IMR-90 (cell line): Measurements from ENCODE around the gene FAM241A. TPM values are rescaled to one million over a fixed set of nuclear protein-coding genes. Genes with fewer than 3 reads are reported as not detected.

Source experiments
- ATAC-seq: fragments of 200-7000 bp; cut with Tn5 transposase; 2 replicates; pipeline ENCODE4 v1.9.1; 2020; ENCODE audit warnings: low read depth, mild to moderate bottlenecking, moderate library complexity
- BruUV-seq: library from RNA; stranded (reverse); fragments of 400-500 nt; replicated peaks from 2 replicates; lab custom pipeline; 2021; lab: Mats Ljungman, UMichigan
- CTCF ChIA-PET: fragments of 300-600 bp; formaldehyde crosslinking; extraction: SDS; loops from one replicate; lab custom pipeline; 2021; ENCODE audit warnings: antibody characterized with exemption; lab: Yijun Ruan, JAX
- POLR2A ChIA-PET: fragments of 300-600 bp; sonication (Branson Sonifier 250); formaldehyde crosslinking; loops from one replicate; lab custom pipeline; 2022; ENCODE audit warnings: antibody characterized with exemption; ENCODE audit not compliant: unreplicated experiment; lab: Charles Lee
- DNase-seq: peaks from one replicate; pipeline ENCODE4 v3.0.0; 2013
- H2AFZ ChIP-seq: replicated peaks from 2 replicates; pipeline ENCODE3; 2013; ENCODE audit warnings: low read length, mild to moderate bottlenecking; ENCODE audit not compliant: poor library complexity
- H2AK5ac ChIP-seq: 2 replicates; pipeline ENCODE4 v1.6.1; 2013; ENCODE audit warnings: low read depth, low read length, inconsistent platforms
- H2AK9ac ChIP-seq: replicated peaks from 2 replicates; pipeline ENCODE3; 2013; ENCODE audit warnings: mild to moderate bottlenecking, low read depth, low read length, moderate library complexity; ENCODE audit not compliant: poor library complexity
- H2BK120ac ChIP-seq: 2 replicates; pipeline ENCODE4 v1.6.1; 2013; ENCODE audit warnings: low read depth, low read length, inconsistent platforms
- H2BK15ac ChIP-seq: 3 replicates; pipeline ENCODE4 v1.6.1; 2013; ENCODE audit warnings: low read depth, low read length, inconsistent platforms
- H2BK20ac ChIP-seq: 2 replicates; pipeline ENCODE4 v1.6.1; 2013; ENCODE audit warnings: low read depth, mild to moderate bottlenecking, inconsistent platforms, low read length, moderate library complexity
- H2BK5ac ChIP-seq: 2 replicates; pipeline ENCODE4 v1.6.1; 2013; ENCODE audit warnings: mild to moderate bottlenecking, low read depth, low read length, inconsistent platforms; ENCODE audit not compliant: poor library complexity, severe bottlenecking
- H3K14ac ChIP-seq: replicated peaks from 2 replicates; pipeline ENCODE4 v1.6.1; 2013; ENCODE audit warnings: low read depth, low read length, inconsistent platforms
- H3K18ac ChIP-seq: 2 replicates; pipeline ENCODE4 v1.6.1; 2013; ENCODE audit warnings: low read depth, low read length, control low read depth
- H3K23ac ChIP-seq: 2 replicates; pipeline ENCODE4 v1.6.1; 2013; ENCODE audit warnings: low read depth, low read length, inconsistent platforms
- H3K27ac ChIP-seq: 2 replicates; pipeline ENCODE4 v1.5.1; 2013; ENCODE audit warnings: mild to moderate bottlenecking, control low read depth, low read length; ENCODE audit not compliant: insufficient read depth
- H3K27me3 ChIP-seq: 2 replicates; pipeline ENCODE4 v1.6.1; 2013; ENCODE audit warnings: low read length; ENCODE audit not compliant: control insufficient read depth, insufficient read depth
- H3K36me3 ChIP-seq: 2 replicates; pipeline ENCODE4 v1.6.1; 2013; ENCODE audit warnings: low read length, mixed read lengths; ENCODE audit not compliant: control insufficient read depth, insufficient read depth
- H3K4ac ChIP-seq: 2 replicates; pipeline ENCODE4 v1.6.1; 2013; ENCODE audit warnings: low read depth, low read length, inconsistent platforms
- H3K4me1 ChIP-seq: 2 replicates; pipeline ENCODE4 v1.6.1; 2013; ENCODE audit warnings: low read length, mixed read lengths; ENCODE audit not compliant: control insufficient read depth, insufficient read depth
- H3K4me2 ChIP-seq: 2 replicates; pipeline ENCODE4 v1.6.1; 2013; ENCODE audit warnings: low read depth, mild to moderate bottlenecking, control low read depth, low read length, moderate library complexity
- H3K4me3 ChIP-seq: 2 replicates; pipeline ENCODE4 v1.5.1; 2013; ENCODE audit warnings: low read depth, mild to moderate bottlenecking, control low read depth, low read length, moderate library complexity; ENCODE audit not compliant: insufficient read depth
- H3K56ac ChIP-seq: 2 replicates; pipeline ENCODE4 v1.6.1; 2013; ENCODE audit warnings: low read length, inconsistent platforms; ENCODE audit not compliant: insufficient read depth; ENCODE audit errors: extremely low read depth
- H3K79me1 ChIP-seq, 2 experiments: 2 replicates each; pipeline ENCODE4 v1.6.1; 2013; ENCODE audit warnings: low read length in 2 of 2, inconsistent platforms in 1 of 2, low read depth in 1 of 2
- H3K9ac ChIP-seq: 2 replicates; pipeline ENCODE4 v1.6.1; 2013; ENCODE audit warnings: low read depth, low read length, control low read depth
- H3K9me1 ChIP-seq: 2 replicates; pipeline ENCODE4 v1.6.1; 2013; ENCODE audit warnings: low read length, inconsistent platforms; ENCODE audit not compliant: insufficient read depth
- H3K9me3 ChIP-seq: 2 replicates; pipeline ENCODE4 v1.6.1; 2013; ENCODE audit warnings: low read length; ENCODE audit not compliant: control insufficient read depth, insufficient read depth
- H4K20me1 ChIP-seq: 2 replicates; pipeline ENCODE4 v1.6.1; 2013; ENCODE audit warnings: low read length, inconsistent platforms; ENCODE audit not compliant: insufficient read depth
- H4K5ac ChIP-seq: 2 replicates; pipeline ENCODE4 v1.6.1; 2013; ENCODE audit warnings: mild to moderate bottlenecking, low read depth, low read length, control low read depth
- H4K8ac ChIP-seq, 2 experiments: 2 replicates each; pipeline ENCODE4 v1.6.1; 2013; ENCODE audit warnings: low read depth in 2 of 2, low read length in 2 of 2, control low read depth in 1 of 2, inconsistent platforms in 1 of 2
- H4K91ac ChIP-seq: 2 replicates; pipeline ENCODE4 v1.6.1; 2013; ENCODE audit warnings: low read depth, low read length, inconsistent platforms; ENCODE audit not compliant: insufficient read depth
- BHLHE40 ChIP-seq: fragments of 150-350 bp; IDR thresholded peaks from 2 replicates; pipeline ENCODE4 v1.6.1; 2016; ENCODE audit warnings: mild to moderate bottlenecking, low read depth, low read length
- CEBPB ChIP-seq: IDR thresholded peaks from 2 replicates; pipeline ENCODE4 v1.6.1; 2012; ENCODE audit warnings: low read depth, low read length, improper control_type of control experiment
- CHD1 ChIP-seq: IDR thresholded peaks from 2 replicates; pipeline ENCODE4 v1.6.1; 2012; ENCODE audit warnings: low read depth, low read length, improper control_type of control experiment
- CTCF ChIP-seq: conservative IDR thresholded peaks from 2 replicates; pipeline ENCODE4 v1.5.1; 2012; ENCODE audit warnings: mild to moderate bottlenecking, low read depth, low read length, improper control_type of control experiment
- FOS ChIP-seq: fragments of 150-350 bp; IDR thresholded peaks from 2 replicates; pipeline ENCODE4 v1.6.1; 2016; ENCODE audit warnings: low read depth, low read length
- MAFK ChIP-seq: IDR thresholded peaks from 2 replicates; pipeline ENCODE4 v1.6.1; 2012; ENCODE audit warnings: low read depth, low read length, improper control_type of control experiment
- MAZ ChIP-seq: IDR thresholded peaks from 2 replicates; pipeline ENCODE4 v1.6.1; 2012; ENCODE audit warnings: low read depth, mild to moderate bottlenecking, low read length, improper control_type of control experiment, moderate library complexity, borderline replicate concordance
- NFE2L2 ChIP-seq: fragments of 150-350 bp; IDR thresholded peaks from 2 replicates; pipeline ENCODE4 v1.6.1; 2016; ENCODE audit warnings: low read depth, mild to moderate bottlenecking, low read length
- RAD21 ChIP-seq: IDR thresholded peaks from 2 replicates; pipeline ENCODE4 v1.6.1; 2012; ENCODE audit warnings: low read length, improper control_type of control experiment
- RCOR1 ChIP-seq: IDR thresholded peaks from 2 replicates; pipeline ENCODE4 v1.6.1; 2012; ENCODE audit warnings: mild to moderate bottlenecking, low read length, improper control_type of control experiment; ENCODE audit not compliant: insufficient replicate concordance
- RFX5 ChIP-seq: IDR thresholded peaks from 2 replicates; pipeline ENCODE4 v1.8.0; 2012; ENCODE audit warnings: low read depth, mild to moderate bottlenecking, low read length, moderate library complexity
- SMC3 ChIP-seq: fragments of 150-350 bp; IDR thresholded peaks from 2 replicates; pipeline ENCODE4 v1.6.1; 2016; ENCODE audit warnings: low read depth, mild to moderate bottlenecking, antibody characterized with exemption, low read length, moderate library complexity
- WGBS, 2 experiments: methylation state at CpG; one replicate each; pipeline versions ENCODE4 v1.1.5 to v1.1.7; 2013; ENCODE audit warnings: missing lambda C conversion rate in 2 of 2; ENCODE audit not compliant: insufficient read length in 1 of 2; ENCODE audit errors: extremely low coverage in 2 of 2; 5-methylcytosine and 5-hydroxymethylcytosine counted together
- dilution Hi-C: fragments of 300-500 bp; cut with HindIII; formaldehyde crosslinking; loops from one replicate; pipeline ENCODE4 v1.14.3; 2018; ENCODE audit warnings: low sequenced_read_pairs; ENCODE audit not compliant: unreplicated experiment
- in situ Hi-C: fragments of 300-500 bp; cut with MboI; formaldehyde crosslinking; loops from 3 replicates; pipeline ENCODE4 v1.14.3; 2019; ENCODE audit warnings: low sequenced_read_pairs, inconsistent platforms, mixed read lengths
- intact Hi-C: fragments of 100-400 bp; cut with micrococcal nuclease; formaldehyde crosslinking; loops from 2 replicates; pipeline ENCODE4 v1.10.0; 2022
- polyA plus RNA-seq, 3 experiments: library from polyadenylated mRNA; depleted of rRNA; stranded (reverse); fragments of >200 nt; gene quantifications; 2 replicates each; pipeline ENCODE4 v1.2.3, GENCODE V29; 2012; ENCODE audit warnings: low replicate concordance in 1 of 3
- total RNA-seq: library from RNA; depleted of rRNA; stranded (reverse); fragments of >200 nt; gene quantifications from 2 replicates; pipeline ENCODE4 v1.2.3, GENCODE V29; 2012
- TF ChIP-seq, protein P1 (sequence below): fragments of 150-350 bp; IDR thresholded peaks from 2 replicates; pipeline ENCODE4 v1.6.1; 2017; ENCODE audit warnings: mild to moderate bottlenecking, antibody characterized with exemption, low read length, low read depth
- TF ChIP-seq, protein P2 (sequence below): fragments of 150-350 bp; IDR thresholded peaks from 2 replicates; pipeline ENCODE4 v1.6.1; 2016; ENCODE audit warnings: low read depth, mild to moderate bottlenecking, low read length, moderate library complexity, borderline replicate concordance

FAM241A gene
- total and polyA plus RNA-seq, 2 of the 4 experiments (the other 2 are of a cell fraction): under 0.01 to 0.24 TPM

- no peak overlapping the region for H4K91ac ChIP-seq
- no peak for DNase-seq
- no peaks in the 10 kb centered on the region for H3K27me3 ChIP-seq
- TF ChIP-seq RCOR1 (no peak), FOS (no peak), RAD21 (no peak), MAZ (no peak), NFE2L2 (no peak), SMC3 (no peak), CTCF (no peak), BHLHE40 (no peak), RFX5 (no peak), CEBPB (no peak), CHD1 (no peak), MAFK (no peak)
- TF ChIP-seq, protein P1, sequence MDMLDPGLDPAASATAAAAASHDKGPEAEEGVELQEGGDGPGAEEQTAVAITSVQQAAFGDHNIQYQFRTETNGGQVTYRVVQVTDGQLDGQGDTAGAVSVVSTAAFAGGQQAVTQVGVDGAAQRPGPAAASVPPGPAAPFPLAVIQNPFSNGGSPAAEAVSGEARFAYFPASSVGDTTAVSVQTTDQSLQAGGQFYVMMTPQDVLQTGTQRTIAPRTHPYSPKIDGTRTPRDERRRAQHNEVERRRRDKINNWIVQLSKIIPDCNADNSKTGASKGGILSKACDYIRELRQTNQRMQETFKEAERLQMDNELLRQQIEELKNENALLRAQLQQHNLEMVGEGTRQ: no peak
- TF ChIP-seq, protein P2, sequence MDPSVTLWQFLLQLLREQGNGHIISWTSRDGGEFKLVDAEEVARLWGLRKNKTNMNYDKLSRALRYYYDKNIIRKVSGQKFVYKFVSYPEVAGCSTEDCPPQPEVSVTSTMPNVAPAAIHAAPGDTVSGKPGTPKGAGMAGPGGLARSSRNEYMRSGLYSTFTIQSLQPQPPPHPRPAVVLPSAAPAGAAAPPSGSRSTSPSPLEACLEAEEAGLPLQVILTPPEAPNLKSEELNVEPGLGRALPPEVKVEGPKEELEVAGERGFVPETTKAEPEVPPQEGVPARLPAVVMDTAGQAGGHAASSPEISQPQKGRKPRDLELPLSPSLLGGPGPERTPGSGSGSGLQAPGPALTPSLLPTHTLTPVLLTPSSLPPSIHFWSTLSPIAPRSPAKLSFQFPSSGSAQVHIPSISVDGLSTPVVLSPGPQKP: no peak
Measured at GRCh38 chr4:112173593-112174558, 28.6 kb downstream of the FAM241A start.

More at GRCh38 chr4:112173593-112174558, 28.6 kb downstream of the FAM241A start:
- WGBS, 2 experiments: 100% methylated on average over 2 of the region's 8 CpGs; no CpG with 5 or more reads in 1 of the 2 experiments
- no peak; the same call in 1 of the 2 replicates for ATAC-seq
- no TSS peak for BruUV-seq
- no peak overlapping the region for H3K23ac ChIP-seq
- in situ Hi-C loops (no loop called here), dilution Hi-C loops (no loop called here), intact Hi-C loops (no loop called here)
- H2AK9ac ChIP-seq: no peak overlapping the region
- ChIA-PET POLR2A (no interaction called here), CTCF (no interaction called here)
- no peaks in the 10 kb centered on the region for H3K4me1 ChIP-seq
- no peak overlapping the region for H2BK5ac ChIP-seq
- H4K8ac ChIP-seq: 0 out of 4 replicates have a peak overlapping the region, but pooled peaks of 1 of the 2 experiments have one; percentile 5
- peak overlapping the region; percentile 25 for H2AFZ ChIP-seq
- no peaks in the 10 kb centered on the region for H3K9me1 ChIP-seq
- H3K56ac ChIP-seq: no peak overlapping the region
- H2BK120ac ChIP-seq: no peak overlapping the region
- no peak overlapping the region for H2BK20ac ChIP-seq
- H3K14ac ChIP-seq: no peak overlapping the region
- no peak overlapping the region for H3K4me2 ChIP-seq
- H3K79me1 ChIP-seq: no peaks in the 10 kb centered on the region
- H4K5ac ChIP-seq: no peak overlapping the region
- no peaks in the 10 kb centered on the region for H3K9me3 ChIP-seq
- H3K9ac ChIP-seq: no peak overlapping the region
- no peak overlapping the region for H3K18ac ChIP-seq
- H3K27ac ChIP-seq: no peak overlapping the region
- H3K4me3 ChIP-seq: no peak overlapping the region
- no peak overlapping the region for H3K4ac ChIP-seq
- no peak overlapping the region for H2BK15ac ChIP-seq
- no peaks in the 10 kb centered on the region for H4K20me1 ChIP-seq
- H2AK5ac ChIP-seq: no peak overlapping the region
- no peaks in the 10 kb centered on the region for H3K36me3 ChIP-seq
